H1 (cell line): ENCODE results near the gene DSCAM. TPM values are rescaled to one million over a fixed set of nuclear protein-coding genes. Genes with fewer than 3 reads are reported as not detected.

ENCODE experiments used
- KDM5A ChIP-seq: fragments of 200-600 bp; IDR thresholded peaks from 2 replicates; pipeline ENCODE4 v1.7.1; 2012; ENCODE audit warnings: mild to moderate bottlenecking, low read length, inconsistent platforms, mixed read lengths
- NANOG ChIP-seq: IDR thresholded peaks from 2 replicates; pipeline ENCODE4 v1.6.1; 2011; ENCODE audit warnings: low read length, low read depth, mild to moderate bottlenecking, inconsistent platforms; ENCODE audit not compliant: insufficient read depth, poor library complexity, severe bottlenecking
- polyA plus RNA-seq, 7 experiments: library from polyadenylated mRNA; depleted of rRNA in 3 of 7; stranded (reverse) in 5 of 7; unstranded in 2 of 7; fragments of >200 nt in 5 of 7; fragments of 200-250 nt in 2 of 7; gene quantifications; 1 replicate in 5 of 7; 2 replicates in 1 of 7; 4 replicates in 1 of 7; pipeline versions ENCODE4 v1.2.1 to v1.2.3, GENCODE V29; 2011 to 2013; ENCODE audit warnings: missing spikeins in 2 of 7, mixed read lengths in 2 of 7
- total RNA-seq: library from RNA; stranded (reverse); fragmentation: NEBNext Ultra II Directional; extraction: Animal tissue kit (Norgen Biotek cat#: 25700); gene quantifications from 2 replicates; pipeline ENCODE4 v1.2.1, GENCODE V29; 2021

DSCAM gene
- total and polyA plus RNA-seq, 2 of the 8 experiments (the other 6 are each of a cell fraction or from before 2014, with no cell fraction given) = 0.02 to 0.15 TPM

- TF ChIP-seq NANOG = no peak
- no peak for TF ChIP-seq KDM5A
These were observed 184.1 kb downstream of the DSCAM start (continued) for GRCh38 chr21:40662889-40663288.
